OCI-LY1 (cell line): ENCODE results near the gene PCK1.

Experiments
- CTCF ChIP-seq: fragments of 200-600 bp; sonication (generic), shearing (Covaris generic); IDR thresholded peaks from 2 replicates; pipeline ENCODE4 v1.5.1; 2017; ENCODE audit warnings: mild to moderate bottlenecking, antibody characterized with exemption, low read length, moderate library complexity, mixed read lengths
- EZH2 ChIP-seq: fragments of 200-600 bp; sonication (generic), shearing (Covaris generic); IDR thresholded peaks from 2 replicates; pipeline ENCODE4 v1.8.0; 2017; ENCODE audit warnings: borderline replicate concordance, mixed run types, mild to moderate bottlenecking, antibody characterized with exemption, low read length, moderate library complexity, mixed read lengths

- TF ChIP-seq CTCF (no peak), EZH2 (no peak)
Observed at GRCh38 chr20:57589123-57589727, 28.3 kb downstream of the PCK1 start.
